B cell (primary cell): Measurements from ENCODE around the gene SFMBT1.

Experiments used
- CTCF ChIP-seq: fragments of 200-600 bp; IDR thresholded peaks from one replicate; pipeline ENCODE4 v1.8.0; 2022; ENCODE audit warnings: antibody characterized with exemption, mild to moderate bottlenecking
- EZH2 ChIP-seq: IDR thresholded peaks from 2 replicates; pipeline ENCODE4 v1.6.1; 2012; ENCODE audit warnings: borderline replicate concordance, low read depth, mild to moderate bottlenecking, moderate library complexity, low read length; ENCODE audit not compliant: insufficient read depth, poor library complexity, severe bottlenecking

DNA sequence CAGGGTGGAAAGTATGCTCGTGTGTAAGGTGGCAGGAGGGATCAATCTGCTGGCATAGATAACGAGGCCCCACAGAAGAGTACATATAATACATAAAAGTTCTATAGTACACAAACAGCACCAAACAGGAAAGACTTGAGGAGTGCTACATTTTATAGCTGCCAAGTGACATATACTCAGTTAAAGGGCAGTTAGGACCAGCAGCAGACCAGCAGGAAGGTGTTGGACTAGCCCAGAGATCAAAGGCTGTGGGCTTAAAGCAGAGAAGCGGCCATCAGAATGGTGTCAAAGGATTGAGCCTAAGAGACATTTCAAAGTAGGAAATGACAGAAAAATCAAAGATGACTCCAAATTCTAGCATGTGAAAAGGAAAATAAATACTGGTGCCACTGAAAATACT lies 34.5 kb downstream of the SFMBT1 start:
- no peak for TF ChIP-seq CTCF
- TF ChIP-seq EZH2 = no peak
